ENCODE data around the gene SIRT3. TPM values are rescaled to one million over a fixed set of nuclear protein-coding genes. Genes with fewer than 3 reads are reported as not detected.

SIRT3 gene
- total RNA-seq, 1 experiment from 2014 or later: 13.9 TPM

- Histone ChIP-seq H3K27ac (ENCODE audit: insufficient read length, low read depth, low read length) (no peak overlapping the region), H3K79me1 (ENCODE audit: insufficient read depth, low read depth, low read length, poor library complexity, severe bottlenecking) (no peaks in the 10 kb centered on the region), H3K4me2 (ENCODE audit: insufficient read depth, insufficient read length, low read length) (no peak overlapping the region), H2AK5ac (ENCODE audit: insufficient read length, low read length) (no peak overlapping the region), H3K23ac (ENCODE audit: insufficient read length, low read depth, low read length) (no peak overlapping the region), H3K79me2 (ENCODE audit: insufficient read depth, low read length) (no peaks in the 10 kb centered on the region), H2BK20ac (ENCODE audit: low read depth, low read length, poor library complexity, severe bottlenecking) (no peak overlapping the region), H3K18ac (ENCODE audit: insufficient read length, low read depth, low read length) (no peak overlapping the region), H3K56ac (ENCODE audit: insufficient read length, low read depth, low read length) (no peak overlapping the region), H3K27me3 (ENCODE audit: insufficient read depth, low read length) (no peaks in the 10 kb centered on the region), H4K5ac (ENCODE audit: insufficient read length, low read depth, low read length) (no peak overlapping the region), H2BK15ac (ENCODE audit: low read depth, low read length) (no peak overlapping the region), H2BK12ac (ENCODE audit: insufficient read length, low read depth, low read length) (no peak overlapping the region), H4K8ac (replicated peaks; ENCODE audit: insufficient read length, low read depth, low read length) (no peak overlapping the region), H2AFZ (ENCODE audit: low read length) (no peak overlapping the region), H4K20me1 (ENCODE audit: control insufficient read depth, insufficient read depth, insufficient read length) (no peaks in the 10 kb centered on the region), H2BK120ac (ENCODE audit: low read depth, low read length, poor library complexity, severe bottlenecking) (no peak overlapping the region), H3K14ac (ENCODE audit: insufficient read depth, low read length) (no peak overlapping the region), H3K9me3 (ENCODE audit: control insufficient read depth, low read depth, low read length) (no peaks in the 10 kb centered on the region), H3T11ph (ENCODE audit: low read length) (no peak overlapping the region), H3K23me2 (ENCODE audit: insufficient read length, low read depth, low read length, poor library complexity, severe bottlenecking) (no peaks in the 10 kb centered on the region), H3K9ac (ENCODE audit: extremely low read depth, insufficient read length, low read length) (no peak overlapping the region), H4K91ac (ENCODE audit: insufficient read length, low read depth, low read length) (no peak overlapping the region), H2BK5ac (ENCODE audit: insufficient read length, low read length) (no peak overlapping the region), H3K4me1 (ENCODE audit: insufficient read depth, low read length) (no peaks in the 10 kb centered on the region), H3K4ac (ENCODE audit: low read depth, low read length) (no peak overlapping the region)
- no CpG with 5 or more reads among the region's 9 CpGs for WGBS (ENCODE audit: extremely low coverage, insufficient read length, low lambda C conversion rate)
- H3K4me1 Mint-ChIP-seq: no peaks in the 10 kb centered on the region
- H3K9me3 Mint-ChIP-seq: no peaks in the 10 kb centered on the region
- no peak overlapping the region for H3K4me3 Mint-ChIP-seq
- H3K27ac Mint-ChIP-seq: no peak overlapping the region
- DNase-seq: no peak
- H3K27me3 Mint-ChIP-seq (ENCODE audit: low read depth): peaks cover 1% of the 10 kb centered on the region; the same call in 1 of the 2 replicates
- H3K36me3 Mint-ChIP-seq (ENCODE audit: insufficient read depth in 1 of 3, low read depth in 3 of 3): peaks cover 0 to 9% (median 8%) of the 10 kb centered on the region in 3 experiments; a peak in 4 of 7 replicates
- TF ChIP-seq CTCF (conservative IDR thresholded peaks at IDR 0.05): no peak
These were observed 12.3 kb downstream of the SIRT3 start for GRCh38 chr11:223884-224283.

Measured in H9 (cell line).